HepG2 (cell line): ENCODE data around the gene BTG1. TPM values are rescaled to one million over a fixed set of nuclear protein-coding genes. Genes with fewer than 3 reads are reported as not detected.

Experiments used
- ATAC-seq: fragments of 200-7000 bp; cut with Tn5 transposase; 3 replicates; pipeline ENCODE4 v1.9.1; 2020; ENCODE audit warnings: mild to moderate bottlenecking, moderate library complexity
- BruUV-seq: library from RNA; stranded (reverse); fragments of 400-500 nt; replicated peaks from 2 replicates; lab custom pipeline; 2021; lab: Mats Ljungman, UMichigan
- CTCF ChIA-PET: fragments of 300-600 bp; formaldehyde crosslinking; extraction: SDS; loops from one replicate; lab custom pipeline; 2021; ENCODE audit warnings: low total read pairs, inconsistent platforms, low intra/inter-chr PET ratio; lab: Yijun Ruan, JAX
- POLR2A ChIA-PET: fragments of 350-600 bp; sonication (Branson Sonifier 250); formaldehyde crosslinking; loops from one replicate; lab custom pipeline; 2020; ENCODE audit warnings: antibody characterized with exemption, inconsistent platforms; lab: Yijun Ruan, JAX
- DNase-seq: peaks from one replicate; pipeline ENCODE4 v3.0.0-alpha.2; 2015; ENCODE audit warnings: low spot score
- FAIRE-seq: peaks from 3 replicates; lab custom pipeline; 2011; peaks lifted over from hg19 to GRCh38; lab: Jason Lieb, UNC
- H2AFZ ChIP-seq: one replicate; pipeline ENCODE4 v1.6.1; 2011; ENCODE audit warnings: low read length, inconsistent platforms
- H3K27ac ChIP-seq: fragments of 300-600 bp; 3 replicates; pipeline ENCODE4 v1.8.0; 2011; ENCODE audit warnings: mixed run types, mild to moderate bottlenecking, mixed read lengths, low read length, inconsistent platforms; ENCODE audit not compliant: insufficient read depth; ENCODE audit errors: extremely low read length
- H3K27me3 ChIP-seq, 2 experiments: fragments of 200-600 bp in 1 of 2; 2 replicates in 1 of 2; 3 replicates in 1 of 2; pipeline versions ENCODE4 v1.6.0 to v1.8.0; 2011; ENCODE audit warnings: low read length in 2 of 2, mild to moderate bottlenecking in 2 of 2, moderate library complexity in 2 of 2, inconsistent platforms in 1 of 2; ENCODE audit not compliant: insufficient read depth in 2 of 2, control insufficient read depth in 1 of 2
- H3K36me3 ChIP-seq, 2 experiments: fragments of 200-600 bp in 1 of 2; replicated peaks in 1 of 2; 2 replicates in 1 of 2; 3 replicates in 1 of 2; pipeline versions ENCODE4 v1.5.1 to v1.8.0; 2011; ENCODE audit warnings: low read length in 2 of 2, inconsistent platforms in 1 of 2; ENCODE audit not compliant: insufficient read depth in 2 of 2, control insufficient read depth in 1 of 2
- H3K4me1 ChIP-seq: 2 replicates; pipeline ENCODE4 v1.5.1; 2012; ENCODE audit warnings: low read length, inconsistent platforms; ENCODE audit not compliant: insufficient read depth
- H3K4me2 ChIP-seq: 2 replicates; pipeline ENCODE4 v1.6.0; 2011; ENCODE audit warnings: low read depth, low read length, inconsistent platforms
- H3K4me3 ChIP-seq, 3 experiments: fragments of 200-600 bp in 1 of 3; sonication (generic), shearing (Covaris generic) in 1 of 3; replicated peaks in 1 of 3; 2 replicates each; pipeline ENCODE4 v1.5.1; 2011 to 2016; ENCODE audit warnings: low read length in 3 of 3, inconsistent platforms in 2 of 3, low read depth in 2 of 3, mild to moderate bottlenecking in 2 of 3, control low read depth in 1 of 3, mixed read lengths in 1 of 3; ENCODE audit not compliant: insufficient read depth in 1 of 3
- H3K79me2 ChIP-seq: one replicate; pipeline ENCODE4 v1.6.1; 2011; ENCODE audit warnings: low read length, inconsistent platforms; ENCODE audit not compliant: insufficient read depth
- H3K9ac ChIP-seq: 2 replicates; pipeline ENCODE4 v1.6.0; 2011; ENCODE audit warnings: mild to moderate bottlenecking, low read depth, low read length, inconsistent platforms; ENCODE audit not compliant: insufficient read depth
- H3K9me3 ChIP-seq: 2 replicates; pipeline ENCODE4 v1.5.1; 2012; ENCODE audit warnings: mild to moderate bottlenecking, low read length
- H4K20me1 ChIP-seq: 2 replicates; pipeline ENCODE4 v1.6.0; 2011; ENCODE audit warnings: inconsistent platforms, mild to moderate bottlenecking, low read length, moderate library complexity; ENCODE audit not compliant: insufficient read depth
- AKAP8 ChIP-seq: sonication (generic); formaldehyde crosslinking; IDR thresholded peaks from 2 replicates; pipeline ENCODE4 v1.5.1; 2020; ENCODE audit warnings: mild to moderate bottlenecking, missing genetic modification reagents
- EED ChIP-seq: sonication (generic); formaldehyde crosslinking; IDR thresholded peaks from 2 replicates; pipeline ENCODE4 v1.5.0; 2020; ENCODE audit warnings: mild to moderate bottlenecking, missing genetic modification reagents
- ETV5 ChIP-seq: IDR thresholded peaks from 2 replicates; pipeline ENCODE4 v1.6.1; 2018; ENCODE audit warnings: missing biosample characterization, missing genetic modification reagents, inconsistent platforms, borderline replicate concordance
- FOXK2 ChIP-seq: fragments of 450-650 bp; IDR thresholded peaks from 2 replicates; pipeline ENCODE4 v1.6.1; 2016
- GABPA ChIP-seq, 2 experiments: IDR thresholded peaks; 2 replicates each; pipeline ENCODE4 v1.6.1; 2011 to 2016; ENCODE audit warnings: low read depth in 2 of 2, low read length in 1 of 2, missing biosample characterization in 1 of 2, missing genetic modification characterization in 1 of 2
- MXD3 ChIP-seq: IDR thresholded peaks from 2 replicates; pipeline ENCODE4 v1.6.1; 2016; ENCODE audit warnings: mild to moderate bottlenecking, missing biosample characterization, missing genetic modification reagents
- NRL ChIP-seq: sonication (generic); formaldehyde crosslinking; IDR thresholded peaks from 2 replicates; pipeline ENCODE4 v1.5.0; 2020; ENCODE audit warnings: missing genetic modification reagents, mild to moderate bottlenecking, moderate library complexity, borderline replicate concordance
- PAXIP1 ChIP-seq: sonication (generic); formaldehyde crosslinking; conservative IDR thresholded peaks from 2 replicates; pipeline ENCODE4 v1.4.0; 2020; ENCODE audit warnings: mild to moderate bottlenecking, missing genetic modification reagents, moderate library complexity
- THYN1 ChIP-seq: sonication (generic); formaldehyde crosslinking; IDR thresholded peaks from 2 replicates; pipeline ENCODE4 v1.8.1; 2023; ENCODE audit warnings: low read depth, mild to moderate bottlenecking, moderate library complexity, missing genetic modification reagents, borderline replicate concordance
- ZKSCAN8 ChIP-seq: IDR thresholded peaks from 2 replicates; pipeline ENCODE4 v1.6.1; 2016; ENCODE audit warnings: borderline replicate concordance, missing genetic modification reagents, missing compliant biosample characterization
- ZNF251 ChIP-seq: sonication (generic); formaldehyde crosslinking; IDR thresholded peaks from 2 replicates; pipeline ENCODE4 v1.9.0; 2021; ENCODE audit warnings: mild to moderate bottlenecking, missing genetic modification reagents
- ZNF556 ChIP-seq: sonication (generic); formaldehyde crosslinking; IDR thresholded peaks from 2 replicates; pipeline ENCODE4 v1.4.0; 2020; ENCODE audit warnings: mild to moderate bottlenecking, missing genetic modification reagents, borderline replicate concordance
- ZNF563 ChIP-seq: sonication (generic); formaldehyde crosslinking; IDR thresholded peaks from 2 replicates; pipeline ENCODE4 v1.8.0; 2022; ENCODE audit warnings: mild to moderate bottlenecking, moderate library complexity, missing genetic modification reagents
- ZNF747 ChIP-seq: sonication (generic); formaldehyde crosslinking; IDR thresholded peaks from 2 replicates; pipeline ENCODE4 v1.8.1; 2023; ENCODE audit warnings: missing genetic modification reagents, mild to moderate bottlenecking, borderline replicate concordance
- ZNF792 ChIP-seq: IDR thresholded peaks from 2 replicates; pipeline ENCODE4 v1.6.1; 2016
- WGBS: methylation state at CpG from one replicate; pipeline ENCODE4 v1.1.6; 2017; ENCODE audit warnings: low lambda C conversion rate; 5-methylcytosine and 5-hydroxymethylcytosine counted together
- in situ Hi-C: cut with HindIII; loops from 2 replicates; pipeline ENCODE4 v1.10.0; 2017; ENCODE audit warnings: low pct_unique_long_range_greater_than_20kb; ENCODE audit not compliant: extremely low pct_ligation_motif_present
- intact Hi-C: fragments of 100-400 bp; cut with micrococcal nuclease; formaldehyde crosslinking; loops from one replicate; pipeline ENCODE4 v1.10.0; 2022; ENCODE audit not compliant: unreplicated experiment
- polyA plus RNA-seq, 8 experiments: library from polyadenylated mRNA; depleted of rRNA in 3 of 8; stranded (reverse) in 7 of 8; unstranded in 1 of 8; fragments of >200 nt; fragmentation: Illumina TruSeq in 4 of 8; extraction: Trizol in 4 of 8; gene quantifications; 2 replicates each; pipeline versions ENCODE4 v1.2.1 to v1.2.3, GENCODE V29; 2011 to 2016; ENCODE audit warnings: low read depth in 4 of 8, missing spikeins in 1 of 8, mixed read lengths in 1 of 8; ENCODE audit not compliant: insufficient read depth in 1 of 8
- total RNA-seq, 5 experiments: library from RNA; depleted of rRNA; stranded (reverse); fragments of >200 nt; fragmentation: Illumina TruSeq; extraction: Trizol; gene quantifications; 2 replicates each; pipeline ENCODE4 v1.2.3, GENCODE V29; 2016; ENCODE audit warnings: low read depth in 1 of 5
- TF ChIP-seq, protein P1 (sequence below), 2 experiments: sonication (generic) in 1 of 2; formaldehyde crosslinking in 1 of 2; IDR thresholded peaks; 2 replicates each; pipeline versions ENCODE4 v1.4.0 to v1.6.1; 2018 to 2020; ENCODE audit warnings: missing genetic modification reagents in 2 of 2, borderline replicate concordance in 1 of 2, low read depth in 1 of 2, mild to moderate bottlenecking in 1 of 2, missing biosample characterization in 1 of 2

Gene BTG1
- total and polyA plus RNA-seq, 2 of the 13 experiments (the other 11 are each of a cell fraction or from before 2014, with no cell fraction given) = 7.5 to 16.7 TPM

DNA sequence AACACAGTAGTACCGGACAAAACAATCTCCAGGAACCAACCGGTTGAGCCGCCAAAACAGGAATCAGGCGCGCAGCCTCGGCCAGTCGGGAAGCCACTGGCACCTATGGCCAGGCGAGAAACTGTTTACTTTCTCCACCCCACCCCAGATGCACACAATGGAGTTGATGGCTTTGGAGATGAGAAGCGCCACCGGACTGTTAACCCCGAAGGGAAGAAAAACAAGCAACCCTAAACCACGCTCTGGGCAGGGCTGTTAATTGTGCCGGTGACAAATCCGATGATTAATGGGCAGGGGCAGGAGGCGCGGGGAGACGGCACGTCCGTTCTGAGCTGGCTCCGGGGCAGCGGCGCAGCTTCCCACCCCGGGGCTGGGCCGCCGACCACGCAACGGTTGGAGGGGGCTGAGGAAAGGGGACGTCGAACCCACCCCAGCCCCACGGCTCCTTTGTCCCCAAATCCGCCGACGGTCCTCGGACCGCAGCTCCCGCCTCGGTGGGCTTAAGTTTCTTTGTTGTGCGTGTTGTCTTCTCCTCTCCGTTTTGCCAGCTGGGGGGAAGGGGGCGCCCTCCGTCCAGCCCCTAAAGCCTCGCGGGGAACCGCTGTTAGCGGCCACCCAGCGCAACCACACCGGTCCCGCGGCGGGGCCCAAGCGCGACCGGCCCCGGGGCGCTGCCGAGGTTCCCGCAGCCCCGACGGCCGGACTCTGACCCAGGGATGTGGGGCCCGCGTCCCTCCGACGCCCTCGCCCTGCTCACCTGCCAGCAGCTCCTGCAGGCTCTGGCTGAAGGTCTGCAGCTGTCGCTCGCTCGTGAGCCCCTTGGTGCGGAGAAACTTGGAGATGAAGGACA is 790 bp downstream of the BTG1 start:
- POLR2A ChIA-PET = interaction anchor here (0.7 to 4.1 kb wide), 19 partner anchors 8 to 401 kb away, joined by 3 to 73 read pairs (median 4); no protein-coding TSS in a partner anchor
- BruUV-seq = no TSS peak
- ATAC-seq (peak; percentile 46), DNase-seq (peak; percentile 27), FAIRE-seq (no peak)
- peak overlapping the region; percentile 79 for H3K4me2 ChIP-seq
- peaks cover 50% of the 10 kb centered on the region for H3K4me1 ChIP-seq
- no peak overlapping the region for H2AFZ ChIP-seq
- WGBS = 3% methylated on average over 15 of the region's 69 CpGs
- in situ Hi-C loops = loop anchor here (10.0 kb wide), 1 partner anchor 330 kb away; no protein-coding TSS in a partner anchor
- peak overlapping the region; percentile 94 to 99 (median 98) for H3K4me3 ChIP-seq
- CTCF ChIA-PET = no interaction called here
- intact Hi-C loops = loop anchor here (1.0 to 10.0 kb wide), 5 partner anchors 74 to 334 kb away; no protein-coding TSS in a partner anchor
- H3K79me2 ChIP-seq = peaks cover 52% of the 10 kb centered on the region
- peaks cover 0 to 3% of the 10 kb centered on the region in 2 experiments; a peak in 1 of 5 replicates for H3K27me3 ChIP-seq
- H3K9ac ChIP-seq = peak overlapping the region; percentile 90
- peaks cover 32% of the 10 kb centered on the region for H4K20me1 ChIP-seq
- H3K9me3 ChIP-seq = no peaks in the 10 kb centered on the region
- H3K27ac ChIP-seq = peak overlapping the region; percentile 64
- no peaks in the 10 kb centered on the region for H3K36me3 ChIP-seq
- TF ChIP-seq ZKSCAN8 (CRISPR knock-in tag) (no peak), FOXK2 (no peak), ZNF747 (CRISPR knock-in tag) (peak; percentile 37; the same call in 1 of the 2 replicates), MXD3 (CRISPR knock-in tag) (peak; percentile 33; the same call in 1 of the 2 replicates), ZNF251 (0 out of 2 replicates have a peak, but pooled peaks have one; percentile 60), ZNF792 (0 out of 2 replicates have a peak, but pooled peaks have one; percentile 9), ZNF556 (peak; percentile 43; the same call in 1 of the 2 replicates), THYN1 (no peak), AKAP8 (CRISPR knock-in tag) (no peak), EED (CRISPR knock-in tag) (0 out of 2 replicates have a peak, but pooled peaks have one; percentile 55), ETV5 (no peak), NRL (0 out of 2 replicates have a peak, but pooled peaks have one; percentile 19), ZNF563 (CRISPR knock-in tag) (0 out of 2 replicates have a peak, but pooled peaks have one; percentile 4), GABPA (IDR thresholded peaks at IDR 0.05; ENCODE audit: low read depth, low read length) (no peak), GABPA (CRISPR knock-in tag; IDR thresholded peaks at IDR 0.05; ENCODE audit: low read depth) (no peak), PAXIP1 (CRISPR knock-in tag) (peak; percentile 36; the same call in 1 of the 2 replicates)
- TF ChIP-seq, protein P1, sequence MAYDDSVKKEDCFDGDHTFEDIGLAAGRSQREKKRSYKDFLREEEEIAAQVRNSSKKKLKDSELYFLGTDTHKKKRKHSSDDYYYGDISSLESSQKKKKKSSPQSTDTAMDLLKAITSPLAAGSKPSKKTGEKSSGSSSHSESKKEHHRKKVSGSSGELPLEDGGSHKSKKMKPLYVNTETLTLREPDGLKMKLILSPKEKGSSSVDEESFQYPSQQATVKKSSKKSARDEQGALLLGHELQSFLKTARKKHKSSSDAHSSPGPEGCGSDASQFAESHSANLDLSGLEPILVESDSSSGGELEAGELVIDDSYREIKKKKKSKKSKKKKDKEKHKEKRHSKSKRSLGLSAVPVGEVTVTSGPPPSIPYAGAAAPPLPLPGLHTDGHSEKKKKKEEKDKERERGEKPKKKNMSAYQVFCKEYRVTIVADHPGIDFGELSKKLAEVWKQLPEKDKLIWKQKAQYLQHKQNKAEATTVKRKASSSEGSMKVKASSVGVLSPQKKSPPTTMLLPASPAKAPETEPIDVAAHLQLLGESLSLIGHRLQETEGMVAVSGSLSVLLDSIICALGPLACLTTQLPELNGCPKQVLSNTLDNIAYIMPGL (CRISPR knock-in tag; IDR thresholded peaks at IDR 0.05; ENCODE audit: borderline replicate concordance in 1 of 2, low read depth in 1 of 2) = peak; percentile 41 to 69; a peak in 3 of 4 replicates
